NK-92 (cell line): Measurements from ENCODE around the gene CARD10.

Experiments used
- DNase-seq: peaks from one replicate; lab custom pipeline; 2025; ENCODE audit not compliant: unreplicated experiment; lab: John Stamatoyannopoulos, UW

Gene CARD10

DNA sequence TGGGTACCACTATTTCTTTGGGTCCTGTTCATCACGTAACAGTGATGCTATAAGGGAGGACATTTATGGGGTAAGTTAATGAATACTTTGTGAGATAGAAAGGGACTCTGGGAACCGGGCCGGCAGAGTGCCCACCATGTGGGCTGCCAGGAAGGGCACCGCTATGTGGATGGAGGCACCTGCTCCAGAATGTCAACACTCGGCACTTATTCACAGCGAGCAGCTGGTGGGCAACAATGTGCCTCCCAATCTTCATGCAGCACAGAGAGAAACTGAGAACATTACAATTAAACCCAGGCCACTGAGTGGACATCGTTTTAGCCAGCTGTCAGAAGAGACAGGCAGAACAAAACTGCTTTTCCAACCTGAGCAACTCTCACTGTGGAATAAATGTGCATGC is 76.1 kb downstream of the CARD10 start:
- DNase-seq: no peak

GRCh38 chr22:37442537-37442936 is 76.7 kb downstream of the CARD10 start:
- no peak for DNase-seq

DNA sequence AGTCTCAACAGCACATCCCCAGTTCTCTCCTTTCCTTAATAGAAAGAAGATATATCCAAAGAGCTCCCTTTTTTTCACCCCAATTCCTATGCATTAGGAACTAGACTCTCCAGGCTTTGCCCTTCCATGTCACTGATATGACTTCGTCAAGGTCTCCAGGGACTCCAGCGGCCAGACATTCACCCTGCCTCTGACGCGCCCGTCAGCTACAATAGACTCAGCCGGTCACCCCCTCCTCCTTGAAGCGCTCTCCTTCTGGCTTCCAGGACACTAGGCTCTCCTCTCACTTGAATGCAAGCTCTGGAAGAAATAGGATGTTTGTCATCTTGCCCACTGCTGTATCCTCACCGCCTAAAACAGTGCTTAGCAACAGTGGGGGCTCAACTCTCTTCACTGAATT is 77.1 kb downstream of the CARD10 start:
- no peak for DNase-seq

DNA sequence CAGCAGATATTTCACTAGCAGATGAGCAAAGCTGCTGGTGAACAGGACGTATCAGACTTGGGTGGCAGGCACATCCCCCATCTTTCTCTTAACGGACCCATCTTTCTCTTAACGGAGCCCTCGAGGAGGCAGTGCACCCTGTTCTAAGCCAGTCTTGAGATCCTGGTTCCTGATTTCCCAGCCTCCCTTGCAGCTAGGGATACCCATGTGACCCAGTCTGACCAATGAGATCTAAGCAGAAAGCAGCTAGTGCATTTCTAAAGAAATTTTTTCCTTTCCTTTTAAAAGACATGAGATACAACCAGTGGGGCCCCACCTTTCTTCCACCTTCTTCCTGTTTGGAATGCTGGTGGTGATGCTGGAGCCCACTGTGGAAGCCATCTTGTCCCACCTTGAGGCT is 78.3 kb downstream of the CARD10 start:
- no peak for DNase-seq
